ENCODE results near the gene FAU. TPM values are rescaled to one million over a fixed set of nuclear protein-coding genes. Genes with fewer than 3 reads are reported as not detected.
A peak's percentile ranks its signal among the peaks of the same experiment; 100 is the strongest.

FAU gene
- total and polyA plus RNA-seq, 9 of the 15 experiments (the other 6 are each of a cell fraction or from before 2014, with no cell fraction given), result 433 to 1,827 (median 942) TPM

GRCh38 chr11:65134240-65134951, 12.5 kb upstream of the FAU start, which contains the start of gene SYVN1:
SYVN1 (minus strand) TSS chr11:65134519; CDS start chr11:65133601, 918 bp downstream.
- intact Hi-C loops (cut with micrococcal nuclease) (loop anchor here (2.0 kb wide), 2 partner anchors 34 to 46 kb away; partner anchors contain the start of gene CAPN1), in situ Hi-C loops (cut with MboI) (no loop called here)
- peaks cover 37% of the 10 kb centered on the region for H3K36me3 ChIP-seq (ENCODE audit: control insufficient read depth, insufficient read depth, low read length)
- H3K4me1 ChIP-seq (replicated peaks in 1 of 2; ENCODE audit: control insufficient read depth in 2 of 2, insufficient read depth in 2 of 2, low read length in 2 of 2), result peaks cover 21 to 49% of the 10 kb centered on the region in 2 experiments; a peak in 4 of 5 replicates
- peaks cover 7% of the 10 kb centered on the region; the same call in 1 of the 2 replicates for H4K20me1 ChIP-seq (replicated peaks; ENCODE audit: control insufficient read depth, insufficient read depth, low read length)
- FAIRE-seq, result no peak
- H2AFZ ChIP-seq (ENCODE audit: low read depth, low read length), result peak within 1 kb of the TSS; percentile 94
- peak within 1 kb of the TSS; percentile 98 for H3K27ac ChIP-seq (ENCODE audit: extremely low read depth, low read depth, low read length)
- WGBS (ENCODE audit: insufficient coverage, low coverage, missing lambda C conversion rate), result under 1% methylated on average over 52 of the region's 60 CpGs
- peak; percentile 91 to 94 (median 92) for DNase-seq (ENCODE audit: extremely low read depth in 1 of 4, low spot score in 3 of 4)
- no TSS peak for BruUV-seq (replicated peaks)
- CTCF ChIA-PET (ENCODE audit: low intra/inter-chr PET ratio), result interaction anchor here (0.6 kb wide), 1 partner anchor 47 kb away, joined by 3 read pairs; no protein-coding TSS in a partner anchor
- H3K79me2 ChIP-seq (ENCODE audit: control insufficient read depth, insufficient read depth, low read length), result peaks cover 41% of the 10 kb centered on the region
- H3K9me3 ChIP-seq (replicated peaks; ENCODE audit: control insufficient read depth, insufficient read depth, low read depth, low read length), result no peaks in the 10 kb centered on the region
- H3K4me2 ChIP-seq (ENCODE audit: insufficient read depth, low read length), result peak within 1 kb of the TSS; percentile 98
- H3K4me3 ChIP-seq, result peak within 1 kb of the TSS; percentile 96
- peaks cover 4% of the 10 kb centered on the region for H3K9me1 ChIP-seq (ENCODE audit: control insufficient read depth, insufficient read depth, low read length)
- H3K9ac ChIP-seq (ENCODE audit: insufficient read depth in 1 of 2, low read depth in 2 of 2, low read length in 2 of 2), result peak within 1 kb of the TSS; percentile 98 to 99
- POLR2A ChIA-PET, result interaction anchor here (0.6 to 8.4 kb wide), 25 partner anchors 9 to 365 kb away, joined by 3 to 182 read pairs (median 5); partner anchors contain the start of genes CAPN1, FAU, MALAT1 and MRPL49
- no peaks in the 10 kb centered on the region; a peak in 1 of 5 replicates for H3K27me3 ChIP-seq (ENCODE audit: control insufficient read depth in 2 of 2, insufficient read depth in 2 of 2, low read length in 2 of 2)
- peak; percentile 85 for ATAC-seq
- TF ChIP-seq UBTF (IDR thresholded peaks at IDR 0.05; ENCODE audit: borderline replicate concordance in 1 of 2, low read depth in 2 of 2, low read length in 2 of 2) (peak in 1 of 2 experiments; percentile 17; a peak in 1 of 4 replicates), YY1 (IDR thresholded peaks at IDR 0.05; ENCODE audit: borderline replicate concordance in 1 of 3, control insufficient read depth in 1 of 3, extremely low read depth in 1 of 3, insufficient read depth in 3 of 3, insufficient read length in 1 of 3, insufficient replicate concordance in 2 of 3, low read depth in 1 of 3, low read length in 2 of 3) (peak in 2 of 3 experiments; percentile 33 to 47), STAT5B (CRISPR knock-in tag; IDR thresholded peaks at IDR 0.05) (no peak), ZNF639 (CRISPR knock-in tag; conservative IDR thresholded peaks at IDR 0.05 in 1 of 2, IDR thresholded peaks at IDR 0.05 in 1 of 2) (peak in 1 of 2 experiments; percentile 97; a peak in 2 of 4 replicates), GABPB1 (CRISPR knock-in tag; IDR thresholded peaks at IDR 0.05) (peak; percentile 96), NEUROD1 (IDR thresholded peaks at IDR 0.05; ENCODE audit: borderline replicate concordance, low read depth, low read length, partially characterized antibody) (peak; percentile 46), ZNF717 (CRISPR knock-in tag; IDR thresholded peaks at IDR 0.05) (peak; percentile 80; the same call in 1 of the 2 replicates), KDM5B (IDR thresholded peaks at IDR 0.05; ENCODE audit: insufficient replicate concordance, low read depth, low read length) (peak; percentile 74), DIDO1 (tag; IDR thresholded peaks at IDR 0.05; ENCODE audit: low read depth) (peak; percentile 61; the same call in 1 of the 2 replicates), MNT (conservative IDR thresholded peaks at IDR 0.05) (peak; percentile 93 to 95)
